Esophagus muscularis mucosa (tissue), 3 donors: Measurements from ENCODE around the gene HOXD13.

ENCODE experiments used
- CTCF ChIP-seq, 3 experiments: fragments of 200-600 bp in 2 of 3; fragments of 450-650 bp in 1 of 3; sonication (generic) in 2 of 3; IDR thresholded peaks; one replicate each; pipeline ENCODE4 v1.5.1; 2017 to 2019; ENCODE audit warnings: antibody characterized with exemption in 3 of 3, mild to moderate bottlenecking in 2 of 3, moderate library complexity in 1 of 3
- POLR2A ChIP-seq: fragments of 450-650 bp; IDR thresholded peaks from one replicate; pipeline ENCODE4 v1.6.1; 2017; ENCODE audit warnings: antibody characterized with exemption, moderate library complexity, mild to moderate bottlenecking, low read depth
- POLR2AphosphoS5 ChIP-seq, 2 donors: sonication (generic); formaldehyde crosslinking; IDR thresholded peaks; one replicate each; pipeline ENCODE4 v1.6.1; 2017; ENCODE audit warnings: antibody characterized with exemption in 2 of 2

- TF ChIP-seq POLR2AphosphoS5 (IDR thresholded peaks at IDR 0.05) (no peak), CTCF (IDR thresholded peaks at IDR 0.05) (no peak), POLR2A (no peak)
Observed at GRCh38 chr2:176107731-176108181, 15.2 kb downstream of the HOXD13 start.
